Measurements from ENCODE around the gene GGPS1. TPM values are rescaled to one million over a fixed set of nuclear protein-coding genes. Genes with fewer than 3 reads are reported as not detected.
"Not testable (repeated sequence)": the region's sequence is repeated elsewhere in the genome, so short reads cannot be mapped to it uniquely, and the experiment has no call there.

The GGPS1 gene
- polyA plus RNA-seq, 1 donor from 2014 or later, result 71.9 TPM

GRCh38 chr1:235309206-235309605 lies 19.2 kb upstream of the GGPS1 start:
- not testable (repeated sequence) for H3K27ac ChIP-seq (ENCODE audit: low read length); H3K9me2 ChIP-seq (ENCODE audit: insufficient read depth, low read length); H3F3A ChIP-seq (ENCODE audit: insufficient read depth, low read length, poor library complexity, severe bottlenecking); H3K4me2 ChIP-seq (ENCODE audit: low read length); H2AFZ ChIP-seq (ENCODE audit: low read depth, low read length); H3K9ac ChIP-seq (ENCODE audit: low read length); H3K27me3 ChIP-seq (ENCODE audit: insufficient read depth, low read depth, low read length); H3K9me3 ChIP-seq (ENCODE audit: low read length); H4K20me1 ChIP-seq (ENCODE audit: insufficient read depth); H3K4me3 ChIP-seq (ENCODE audit: low read length); H3K36me3 ChIP-seq (ENCODE audit: insufficient read depth, low read length)
- H3K79me2 ChIP-seq (replicated peaks; ENCODE audit: insufficient read depth, low read length), result peaks cover 81% of the 10 kb centered on the region

DNA sequence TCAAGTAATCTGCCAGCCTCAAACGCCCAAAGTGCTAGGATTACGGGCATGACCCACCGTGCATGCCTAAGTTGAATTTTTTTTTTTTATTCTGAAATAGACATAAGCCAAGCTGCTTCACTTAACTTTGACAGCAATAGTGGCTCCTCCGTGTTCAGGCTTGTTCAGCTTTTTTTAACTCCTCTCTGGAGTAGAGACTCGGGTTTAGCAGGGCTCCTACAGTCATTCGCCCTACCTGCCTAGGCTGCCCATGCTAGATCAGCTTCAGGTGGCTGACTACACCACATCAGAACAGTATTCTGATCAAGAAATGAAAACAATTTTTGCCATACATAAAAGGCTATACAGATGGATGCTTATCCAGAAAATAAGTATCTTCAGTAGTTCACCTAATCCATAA lies 15.1 kb upstream of the GGPS1 start:
- H3K9me3 ChIP-seq (ENCODE audit: low read length), result no peaks in the 10 kb centered on the region
- H2AFZ ChIP-seq (ENCODE audit: low read depth, low read length), result no peak overlapping the region
- no peaks in the 10 kb centered on the region for H3K27me3 ChIP-seq (ENCODE audit: insufficient read depth, low read depth, low read length)
- H3K4me2 ChIP-seq (ENCODE audit: low read length), result no peak overlapping the region
- peaks cover 16% of the 10 kb centered on the region for H4K20me1 ChIP-seq (ENCODE audit: insufficient read depth)
- no peaks in the 10 kb centered on the region for H3K36me3 ChIP-seq (ENCODE audit: insufficient read depth, low read length)
- peaks cover 78% of the 10 kb centered on the region for H3K79me2 ChIP-seq (replicated peaks; ENCODE audit: insufficient read depth, low read length)
- H3K9ac ChIP-seq (ENCODE audit: low read length), result no peak overlapping the region
- no peaks in the 10 kb centered on the region for H3F3A ChIP-seq (ENCODE audit: insufficient read depth, low read length, poor library complexity, severe bottlenecking)
- no peaks in the 10 kb centered on the region for H3K9me2 ChIP-seq (ENCODE audit: insufficient read depth, low read length)
- H3K4me3 ChIP-seq (ENCODE audit: low read length), result no peak overlapping the region
- TF ChIP-seq EP300 (conservative IDR thresholded peaks at IDR 0.05; ENCODE audit: poor library complexity, severe bottlenecking) (no peak), REST (IDR thresholded peaks at IDR 0.05; ENCODE audit: borderline replicate concordance) (no peak), TAF1 (IDR thresholded peaks at IDR 0.05; ENCODE audit: low read depth) (no peak), MXI1 (conservative IDR thresholded peaks at IDR 0.05; ENCODE audit: poor library complexity, severe bottlenecking) (no peak), RAD21 (conservative IDR thresholded peaks at IDR 0.05) (no peak), POLR2AphosphoS5 (IDR thresholded peaks at IDR 0.05) (no peak), SMC3 (conservative IDR thresholded peaks at IDR 0.05; ENCODE audit: poor library complexity) (no peak), EZH2 (IDR thresholded peaks at IDR 0.05; ENCODE audit: borderline replicate concordance, insufficient read depth, low read length, poor library complexity, severe bottlenecking) (no peak)
- TF ChIP-seq, protein P1, sequence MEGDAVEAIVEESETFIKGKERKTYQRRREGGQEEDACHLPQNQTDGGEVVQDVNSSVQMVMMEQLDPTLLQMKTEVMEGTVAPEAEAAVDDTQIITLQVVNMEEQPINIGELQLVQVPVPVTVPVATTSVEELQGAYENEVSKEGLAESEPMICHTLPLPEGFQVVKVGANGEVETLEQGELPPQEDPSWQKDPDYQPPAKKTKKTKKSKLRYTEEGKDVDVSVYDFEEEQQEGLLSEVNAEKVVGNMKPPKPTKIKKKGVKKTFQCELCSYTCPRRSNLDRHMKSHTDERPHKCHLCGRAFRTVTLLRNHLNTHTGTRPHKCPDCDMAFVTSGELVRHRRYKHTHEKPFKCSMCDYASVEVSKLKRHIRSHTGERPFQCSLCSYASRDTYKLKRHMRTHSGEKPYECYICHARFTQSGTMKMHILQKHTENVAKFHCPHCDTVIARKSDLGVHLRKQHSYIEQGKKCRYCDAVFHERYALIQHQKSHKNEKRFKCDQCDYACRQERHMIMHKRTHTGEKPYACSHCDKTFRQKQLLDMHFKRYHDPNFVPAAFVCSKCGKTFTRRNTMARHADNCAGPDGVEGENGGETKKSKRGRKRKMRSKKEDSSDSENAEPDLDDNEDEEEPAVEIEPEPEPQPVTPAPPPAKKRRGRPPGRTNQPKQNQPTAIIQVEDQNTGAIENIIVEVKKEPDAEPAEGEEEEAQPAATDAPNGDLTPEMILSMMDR (IDR thresholded peaks at IDR 0.05; ENCODE audit: poor library complexity, severe bottlenecking), result no peak
- no peak overlapping the region for H3K27ac ChIP-seq (ENCODE audit: low read length)
